ENCODE measurements around the gene SF3B2.

DNA sequence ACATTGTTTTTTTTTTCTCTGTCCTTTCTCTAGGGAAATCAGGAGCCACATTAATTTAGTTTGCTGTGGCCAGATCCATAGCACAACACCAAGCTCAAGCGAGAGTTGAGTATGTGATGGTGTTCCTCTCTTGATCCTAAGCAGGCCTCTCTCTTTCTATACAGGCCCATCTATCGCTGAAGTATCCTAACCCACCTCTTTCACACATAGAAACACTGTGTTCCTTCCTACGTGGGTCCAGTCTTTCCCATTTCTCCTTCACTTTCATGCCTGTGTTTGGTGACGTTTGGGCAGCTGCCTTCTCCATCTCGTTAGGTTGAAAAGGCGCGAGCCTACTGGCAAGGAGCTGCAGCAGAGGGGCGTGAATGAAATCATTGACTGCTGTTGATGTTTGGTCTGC is 20.4 kb downstream of the SF3B2 start:
- TF ChIP-seq, protein P1, sequence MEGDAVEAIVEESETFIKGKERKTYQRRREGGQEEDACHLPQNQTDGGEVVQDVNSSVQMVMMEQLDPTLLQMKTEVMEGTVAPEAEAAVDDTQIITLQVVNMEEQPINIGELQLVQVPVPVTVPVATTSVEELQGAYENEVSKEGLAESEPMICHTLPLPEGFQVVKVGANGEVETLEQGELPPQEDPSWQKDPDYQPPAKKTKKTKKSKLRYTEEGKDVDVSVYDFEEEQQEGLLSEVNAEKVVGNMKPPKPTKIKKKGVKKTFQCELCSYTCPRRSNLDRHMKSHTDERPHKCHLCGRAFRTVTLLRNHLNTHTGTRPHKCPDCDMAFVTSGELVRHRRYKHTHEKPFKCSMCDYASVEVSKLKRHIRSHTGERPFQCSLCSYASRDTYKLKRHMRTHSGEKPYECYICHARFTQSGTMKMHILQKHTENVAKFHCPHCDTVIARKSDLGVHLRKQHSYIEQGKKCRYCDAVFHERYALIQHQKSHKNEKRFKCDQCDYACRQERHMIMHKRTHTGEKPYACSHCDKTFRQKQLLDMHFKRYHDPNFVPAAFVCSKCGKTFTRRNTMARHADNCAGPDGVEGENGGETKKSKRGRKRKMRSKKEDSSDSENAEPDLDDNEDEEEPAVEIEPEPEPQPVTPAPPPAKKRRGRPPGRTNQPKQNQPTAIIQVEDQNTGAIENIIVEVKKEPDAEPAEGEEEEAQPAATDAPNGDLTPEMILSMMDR (conservative IDR thresholded peaks at IDR 0.05; ENCODE audit: low read length) = no peak
- TF ChIP-seq EZH2phosphoT487 (IDR thresholded peaks at IDR 0.05; ENCODE audit: borderline replicate concordance, low read depth, low read length) = no peak

Data from OCI-LY7 (cell line).